ENCODE measurements around the gene SVIP.

Gene SVIP

DNA sequence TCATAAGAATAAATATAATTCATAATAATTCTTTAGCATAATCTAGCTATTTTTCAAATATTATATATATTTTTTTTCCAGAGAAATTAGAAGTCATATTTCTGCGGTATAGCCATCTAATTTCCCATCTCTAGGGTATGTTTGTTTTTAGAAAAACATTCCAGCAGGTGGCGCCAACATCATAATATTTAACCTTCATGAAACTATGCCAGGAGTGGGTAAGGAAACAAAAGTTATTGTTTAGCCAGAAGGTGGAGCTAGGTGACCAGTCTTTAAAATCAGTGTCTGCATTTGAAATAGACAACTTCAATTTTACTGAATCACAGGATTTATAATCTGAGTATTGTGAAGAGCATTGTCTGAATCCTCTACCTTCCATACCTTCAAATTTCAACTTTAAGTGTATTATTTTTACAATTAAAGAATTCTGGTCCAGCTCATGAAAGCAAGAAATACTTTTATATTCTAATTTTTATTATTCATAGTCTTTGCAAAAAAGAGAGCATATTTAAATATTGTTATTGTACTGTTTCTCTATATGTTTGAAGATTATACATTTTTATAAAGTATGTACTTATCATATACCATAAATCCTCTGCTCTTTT lies 46.4 kb upstream of the SVIP start:
- no peaks in the 10 kb centered on the region for H3K27me3 ChIP-seq (ENCODE audit: low read length)

DNA sequence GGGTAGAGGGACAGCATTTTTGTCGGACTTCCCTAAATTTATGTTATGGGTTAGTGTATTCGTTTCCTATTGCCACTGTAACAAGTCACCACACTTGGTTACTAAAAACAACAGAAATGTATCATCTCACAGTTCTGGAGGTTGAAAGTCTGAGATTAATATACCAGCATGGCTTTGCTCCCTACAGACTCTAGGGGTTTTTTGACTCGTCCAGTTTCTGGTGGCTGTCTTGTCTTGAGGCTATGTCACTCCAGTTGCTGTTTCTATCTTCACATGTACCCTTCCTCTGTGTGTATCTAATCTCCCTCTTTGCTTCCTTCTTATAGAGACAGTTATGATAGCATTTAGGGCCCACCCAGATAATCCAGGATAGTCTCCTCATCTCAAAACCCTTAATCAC lies 39.7 kb upstream of the SVIP start:
- H3K27me3 ChIP-seq (ENCODE audit: low read length): no peaks in the 10 kb centered on the region
- H3K4me2 ChIP-seq (ENCODE audit: low read depth, low read length, poor library complexity, severe bottlenecking): no peak overlapping the region
- no peak for TF ChIP-seq EZH2phosphoT487 (conservative IDR thresholded peaks at IDR 0.05; ENCODE audit: low read length)
- TF ChIP-seq, protein P1, sequence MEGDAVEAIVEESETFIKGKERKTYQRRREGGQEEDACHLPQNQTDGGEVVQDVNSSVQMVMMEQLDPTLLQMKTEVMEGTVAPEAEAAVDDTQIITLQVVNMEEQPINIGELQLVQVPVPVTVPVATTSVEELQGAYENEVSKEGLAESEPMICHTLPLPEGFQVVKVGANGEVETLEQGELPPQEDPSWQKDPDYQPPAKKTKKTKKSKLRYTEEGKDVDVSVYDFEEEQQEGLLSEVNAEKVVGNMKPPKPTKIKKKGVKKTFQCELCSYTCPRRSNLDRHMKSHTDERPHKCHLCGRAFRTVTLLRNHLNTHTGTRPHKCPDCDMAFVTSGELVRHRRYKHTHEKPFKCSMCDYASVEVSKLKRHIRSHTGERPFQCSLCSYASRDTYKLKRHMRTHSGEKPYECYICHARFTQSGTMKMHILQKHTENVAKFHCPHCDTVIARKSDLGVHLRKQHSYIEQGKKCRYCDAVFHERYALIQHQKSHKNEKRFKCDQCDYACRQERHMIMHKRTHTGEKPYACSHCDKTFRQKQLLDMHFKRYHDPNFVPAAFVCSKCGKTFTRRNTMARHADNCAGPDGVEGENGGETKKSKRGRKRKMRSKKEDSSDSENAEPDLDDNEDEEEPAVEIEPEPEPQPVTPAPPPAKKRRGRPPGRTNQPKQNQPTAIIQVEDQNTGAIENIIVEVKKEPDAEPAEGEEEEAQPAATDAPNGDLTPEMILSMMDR (IDR thresholded peaks at IDR 0.05; ENCODE audit: insufficient read depth, low read length, poor library complexity, severe bottlenecking): no peak
- H3K4me3 ChIP-seq (ENCODE audit: insufficient read depth, low read length, poor library complexity, severe bottlenecking): no peak overlapping the region
- H3K36me3 ChIP-seq (ENCODE audit: low read length): no peaks in the 10 kb centered on the region
- H2AFZ ChIP-seq (ENCODE audit: low read depth, low read length, severe bottlenecking): no peak overlapping the region
- H3K9me2 ChIP-seq (replicated peaks; ENCODE audit: insufficient read depth, low read length): no peaks in the 10 kb centered on the region
- H3K79me2 ChIP-seq (ENCODE audit: insufficient read depth, low read length): no peaks in the 10 kb centered on the region
- no peaks in the 10 kb centered on the region for H3F3A ChIP-seq (ENCODE audit: insufficient read depth)
- H3K27ac ChIP-seq (ENCODE audit: low read depth, low read length): no peak overlapping the region
- no peaks in the 10 kb centered on the region; the same call in 1 of the 2 replicates for H4K20me1 ChIP-seq (ENCODE audit: low read depth, low read length)
- H3K9me3 ChIP-seq (ENCODE audit: insufficient read depth, low read length): no peaks in the 10 kb centered on the region
- no peak overlapping the region for H3K9ac ChIP-seq (ENCODE audit: low read length)

More for the DNA sequence above, 46.4 kb upstream of the SVIP start:
- H3F3A ChIP-seq (ENCODE audit: insufficient read depth): no peaks in the 10 kb centered on the region
- no peak overlapping the region for H2AFZ ChIP-seq (ENCODE audit: low read depth, low read length, severe bottlenecking)
- no peak overlapping the region for H3K27ac ChIP-seq (ENCODE audit: low read depth, low read length)
- H3K9me3 ChIP-seq (ENCODE audit: insufficient read depth, low read length): no peaks in the 10 kb centered on the region
- H3K9ac ChIP-seq (ENCODE audit: low read length): no peak overlapping the region
- no peaks in the 10 kb centered on the region; the same call in 1 of the 2 replicates for H4K20me1 ChIP-seq (ENCODE audit: low read depth, low read length)
- H3K79me2 ChIP-seq (ENCODE audit: insufficient read depth, low read length): no peaks in the 10 kb centered on the region
- TF ChIP-seq, protein P1 (IDR thresholded peaks at IDR 0.05; ENCODE audit: insufficient read depth, low read length, poor library complexity, severe bottlenecking): peak; percentile 97
- no peak for TF ChIP-seq EZH2phosphoT487 (conservative IDR thresholded peaks at IDR 0.05; ENCODE audit: low read length)
- no peaks in the 10 kb centered on the region for H3K9me2 ChIP-seq (replicated peaks; ENCODE audit: insufficient read depth, low read length)
- H3K36me3 ChIP-seq (ENCODE audit: low read length): no peaks in the 10 kb centered on the region
- no peak overlapping the region for H3K4me2 ChIP-seq (ENCODE audit: low read depth, low read length, poor library complexity, severe bottlenecking)
- no peak overlapping the region for H3K4me3 ChIP-seq (ENCODE audit: insufficient read depth, low read length, poor library complexity, severe bottlenecking)

DNA sequence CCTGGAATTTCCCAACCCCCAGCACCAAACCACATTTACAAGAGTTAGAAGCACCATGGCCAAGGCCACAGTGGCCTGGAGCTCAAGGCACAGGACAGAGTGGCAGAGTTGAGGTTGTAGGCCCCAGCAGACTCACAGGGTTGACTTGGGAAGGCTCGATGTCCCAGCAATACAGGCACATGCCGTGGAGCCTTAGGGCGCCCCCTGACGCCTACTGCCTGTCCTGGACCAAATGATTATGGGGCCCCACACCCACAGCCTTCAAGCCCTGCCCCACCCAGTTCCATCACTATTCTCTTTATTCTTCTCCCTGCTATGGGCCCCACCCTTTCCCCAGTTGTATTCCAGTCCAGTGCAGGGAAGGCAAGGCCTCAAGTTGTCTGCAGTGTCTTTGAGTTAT lies 30.6 kb upstream of the SVIP start, which contains the start of gene CCDC179:
Gene CCDC179, minus strand, starts transcription at position 234 of the 400 bp plus-strand sequence. Its CDS starts 53 bp downstream, at position 181.
- no peak within 1 kb of the TSS for H3K4me2 ChIP-seq (ENCODE audit: low read depth, low read length, poor library complexity, severe bottlenecking)
- no peak for TF ChIP-seq EZH2phosphoT487 (conservative IDR thresholded peaks at IDR 0.05; ENCODE audit: low read length)
- TF ChIP-seq, protein P1 (IDR thresholded peaks at IDR 0.05; ENCODE audit: insufficient read depth, low read length, poor library complexity, severe bottlenecking): no peak
- no peak within 1 kb of the TSS for H2AFZ ChIP-seq (ENCODE audit: low read depth, low read length, severe bottlenecking)
- H3K4me3 ChIP-seq (ENCODE audit: insufficient read depth, low read length, poor library complexity, severe bottlenecking): no peak within 1 kb of the TSS
- H3K27ac ChIP-seq (ENCODE audit: low read depth, low read length): no peak within 1 kb of the TSS
- no peaks in the 10 kb centered on the region for H4K20me1 ChIP-seq (ENCODE audit: low read depth, low read length)
- no peak within 1 kb of the TSS for H3K9ac ChIP-seq (ENCODE audit: low read length)
- H3K27me3 ChIP-seq (ENCODE audit: low read length): no peaks in the 10 kb centered on the region
- no peaks in the 10 kb centered on the region for H3K9me3 ChIP-seq (ENCODE audit: insufficient read depth, low read length)
- H3K36me3 ChIP-seq (ENCODE audit: low read length): no peaks in the 10 kb centered on the region
- no peaks in the 10 kb centered on the region for H3K9me2 ChIP-seq (replicated peaks; ENCODE audit: insufficient read depth, low read length)
- no peaks in the 10 kb centered on the region for H3K79me2 ChIP-seq (ENCODE audit: insufficient read depth, low read length)
- no peaks in the 10 kb centered on the region for H3F3A ChIP-seq (ENCODE audit: insufficient read depth)

Data from SU-DHL-6 (cell line).